Skeletal muscle cell (primary cell): ENCODE data around the gene TLCD3B.
"Not testable (repeated sequence)": the region's sequence is repeated elsewhere in the genome, so short reads cannot be mapped to it uniquely, and the experiment has no call there.

Source experiments
- DNase-seq: peaks from one replicate; pipeline ENCODE4 v3.0.0-alpha.2; 2010; ENCODE audit warnings: low read depth
- H3K4me3 ChIP-seq: 2 replicates; pipeline ENCODE4 v1.5.1; 2011; ENCODE audit warnings: low read depth, mild to moderate bottlenecking, control low read depth, low read length, moderate library complexity

TLCD3B gene

DNA sequence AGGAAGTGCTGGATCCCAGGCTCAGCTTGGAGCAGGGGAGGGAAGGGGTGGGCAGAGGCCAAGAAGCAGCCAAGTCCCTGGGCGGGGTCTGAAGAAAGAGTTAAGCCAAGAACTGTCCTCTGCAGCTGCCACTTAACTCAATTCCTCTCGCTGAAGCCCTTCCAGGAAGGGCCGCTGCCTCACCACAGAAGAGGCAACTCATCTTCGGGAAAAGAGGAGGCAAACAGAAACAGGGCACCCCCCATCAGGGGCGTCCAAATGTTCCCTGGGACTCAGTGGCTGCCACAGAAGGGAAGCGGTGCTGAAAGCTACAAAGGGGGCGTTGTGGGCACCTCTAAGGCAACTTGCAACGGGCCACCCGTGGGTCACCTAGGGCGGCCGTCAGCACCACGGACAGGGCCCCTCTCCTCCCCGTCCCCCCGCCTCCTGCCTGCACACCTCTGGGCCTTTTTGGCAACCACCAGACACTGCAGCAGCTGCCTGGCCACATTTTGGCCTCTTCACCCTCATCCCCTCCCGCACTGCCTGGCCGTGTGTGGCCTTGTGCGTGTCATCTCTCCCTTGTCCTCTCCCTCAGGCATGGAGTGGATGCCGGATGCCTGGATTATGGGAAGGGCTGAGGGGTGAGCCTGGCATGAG, 2.5 kb downstream of the TLCD3B start:
- no peak for DNase-seq
- H3K4me3 ChIP-seq = no peak overlapping the region

- no peak for DNase-seq
- H3K4me3 ChIP-seq = no peak overlapping the region
Observed at GRCh38 chr16:30027588-30028437, 3.3 kb downstream of the TLCD3B start.

GRCh38 chr16:30026449-30026848, 4.6 kb downstream of the TLCD3B start:
- no peak overlapping the region for H3K4me3 ChIP-seq
- DNase-seq = no peak

- H3K4me3 ChIP-seq = no peak overlapping the region
- DNase-seq = no peak
Observed at GRCh38 chr16:30025574-30025973, 5.5 kb downstream of the TLCD3B start.

DNA sequence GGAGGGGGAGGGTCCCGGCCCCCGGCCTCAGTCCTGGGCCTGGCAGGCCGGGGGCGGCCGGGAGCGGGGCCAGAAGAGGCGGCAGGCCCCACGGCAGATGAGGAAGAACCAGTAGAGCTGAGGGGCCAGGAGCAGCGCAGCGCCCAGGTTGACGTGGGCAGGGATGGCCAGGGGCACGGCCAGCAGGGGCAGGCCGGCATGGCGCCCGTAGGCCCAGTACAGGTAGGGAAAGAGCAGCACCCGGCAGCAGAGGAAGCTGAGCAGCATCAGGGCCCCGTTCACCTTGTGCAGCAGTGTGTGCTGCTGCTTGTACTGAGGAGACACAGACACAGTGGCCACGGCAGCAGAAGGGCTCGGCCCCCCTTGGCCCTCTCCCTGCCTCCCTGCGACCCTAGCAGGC, 5.9 kb downstream of the TLCD3B start:
- no peak overlapping the region for H3K4me3 ChIP-seq
- DNase-seq = no peak

DNA sequence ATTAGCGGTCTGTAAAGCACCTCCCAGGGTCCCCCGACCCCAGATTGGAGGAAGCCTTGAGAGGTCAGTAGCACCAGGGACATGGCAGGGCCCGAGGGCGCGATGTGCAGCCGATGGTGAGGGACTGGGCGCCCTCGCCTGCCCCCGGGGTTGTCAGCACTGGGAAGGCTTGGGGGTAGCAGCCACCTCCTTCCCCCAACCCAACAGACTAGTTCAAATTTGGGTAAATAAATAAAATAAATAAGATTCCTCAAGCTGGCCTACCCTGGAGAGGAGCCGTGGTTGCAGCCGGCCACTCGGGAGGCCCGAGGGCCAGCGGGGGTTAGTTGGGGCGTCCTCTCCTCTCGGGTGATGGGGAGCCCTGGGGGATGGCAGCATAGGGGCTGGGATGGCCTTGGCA, 6.6 kb downstream of the TLCD3B start:
- DNase-seq = no peak
- H3K4me3 ChIP-seq = no peak overlapping the region

DNA sequence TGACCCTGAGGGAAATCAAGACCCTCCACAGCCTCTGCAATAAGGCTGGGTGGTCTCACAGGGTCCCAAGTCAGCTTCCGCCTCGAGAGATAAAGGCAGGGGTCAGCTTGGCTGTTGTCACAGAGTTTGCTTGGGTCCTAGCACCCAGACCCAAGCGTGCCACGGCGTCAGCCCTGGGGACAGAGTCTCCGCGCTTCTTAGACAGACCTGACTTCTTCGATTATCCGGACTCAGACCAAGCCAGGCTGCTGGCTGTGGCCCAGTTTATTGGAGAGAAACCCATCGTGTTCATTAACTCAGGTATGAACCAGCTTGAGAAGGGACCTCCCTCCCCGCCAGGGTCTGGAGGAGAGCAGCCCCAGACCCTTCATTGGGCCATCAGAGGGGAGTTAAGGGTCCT, 7.5 kb downstream of the TLCD3B start:
- H3K4me3 ChIP-seq = no peak overlapping the region
- no peak for DNase-seq

DNA sequence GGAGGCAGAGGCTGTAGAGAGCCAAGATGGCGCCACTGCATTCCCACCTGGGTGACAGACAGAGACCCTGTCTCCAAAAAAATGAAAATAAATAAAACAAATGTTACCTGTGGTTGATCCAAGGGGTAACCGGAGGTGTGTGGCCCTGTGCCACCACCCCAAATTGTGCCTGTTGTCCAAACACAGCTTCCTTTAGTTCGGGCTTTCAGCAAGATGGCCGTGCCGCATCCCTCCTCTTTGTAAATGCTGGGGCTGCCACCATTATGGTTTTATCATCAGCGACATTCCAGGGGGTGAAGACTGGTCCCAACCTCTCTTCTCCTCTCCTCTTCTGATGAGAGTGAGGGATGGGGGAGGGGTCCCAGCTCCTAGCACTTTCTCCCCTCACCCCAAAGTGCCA, 8.2 kb downstream of the TLCD3B start, which contains the start of gene C16orf92:
C16orf92 (plus strand) TSS at position 312 of the 400 bp plus-strand sequence. CDS start 143 bp downstream, outside the sequence.
- DNase-seq = no peak
- no peak within 1 kb of the TSS for H3K4me3 ChIP-seq

DNA sequence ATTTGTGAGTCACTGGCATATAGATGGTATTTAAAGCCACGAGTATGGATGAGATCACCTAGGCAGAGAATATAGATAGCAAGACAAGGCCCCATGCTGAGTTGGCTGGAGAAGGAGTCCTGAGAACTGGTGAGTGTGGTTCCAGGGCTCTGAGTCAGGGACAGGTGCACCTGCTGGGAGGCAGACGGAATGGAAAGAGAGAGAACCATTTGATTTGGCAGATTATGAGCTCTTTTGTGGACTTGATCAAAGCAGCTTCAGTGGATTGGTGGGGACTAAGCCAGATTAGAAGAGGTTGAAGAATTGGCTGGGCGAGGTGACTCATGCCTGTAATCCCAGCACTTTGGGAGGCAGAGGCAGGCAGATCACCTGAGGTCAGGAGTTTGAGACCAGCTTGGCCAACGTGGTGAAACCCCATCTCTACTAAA, 12.3 kb downstream of the TLCD3B start:
- H3K4me3 ChIP-seq = no peak overlapping the region
- peak; percentile 12 for DNase-seq

- not testable (repeated sequence) for H3K4me3 ChIP-seq, DNase-seq
Observed at GRCh38 chr16:30017937-30018336, 13.1 kb downstream of the TLCD3B start.

GRCh38 chr16:30017277-30017656, 13.8 kb downstream of the TLCD3B start:
- no peak for DNase-seq
- no peak overlapping the region for H3K4me3 ChIP-seq

GRCh38 chr16:30016555-30017276, 14.4 kb downstream of the TLCD3B start:
- no peak for DNase-seq
- H3K4me3 ChIP-seq = no peak overlapping the region

- not testable (repeated sequence) for DNase-seq, H3K4me3 ChIP-seq
Observed at GRCh38 chr16:30015450-30015849, 15.6 kb downstream of the TLCD3B start.

DNA sequence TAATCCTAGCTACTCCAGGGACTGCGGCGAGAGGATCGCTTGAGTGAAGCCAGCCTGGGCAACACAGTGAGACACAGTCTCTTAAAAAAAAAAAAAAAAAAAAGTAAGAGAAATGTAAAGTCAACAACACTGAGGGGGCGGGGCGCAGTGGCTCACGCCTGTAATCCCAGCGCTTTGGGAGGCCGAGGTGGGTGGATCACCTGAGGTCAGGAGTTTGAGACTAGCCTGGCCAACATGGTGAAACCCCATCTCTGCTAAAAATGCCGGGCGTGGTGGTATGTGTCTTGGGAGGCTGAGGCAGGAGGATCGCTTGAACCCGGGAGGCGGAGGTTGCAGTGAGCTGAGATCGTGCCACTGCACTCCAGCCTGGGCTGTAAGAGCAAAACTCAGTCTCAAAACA, 18.5 kb downstream of the TLCD3B start:
- not testable (repeated sequence) for H3K4me3 ChIP-seq, DNase-seq

- DNase-seq = no peak
- no peak overlapping the region for H3K4me3 ChIP-seq
Observed at GRCh38 chr16:30011714-30012504, 19.2 kb downstream of the TLCD3B start.

- no peak for DNase-seq
- H3K4me3 ChIP-seq = peak within 1 kb of the TSS; percentile 51
Observed at GRCh38 chr16:30010844-30011713, 20.0 kb downstream of the TLCD3B start, which contains the start of gene DOC2A. Gene DOC2A, minus strand, starts transcription at chr16:30011027. Its CDS starts 805 bp downstream, at chr16:30010222.

GRCh38 chr16:30009990-30010843, 20.9 kb downstream of the TLCD3B start:
- DNase-seq = no peak
- H3K4me3 ChIP-seq = peak overlapping the region; percentile 51
